GM18508 (cell line): ENCODE measurements around the gene TRIM56.
"Not testable (repeated sequence)": the region's sequence is repeated elsewhere in the genome, so short reads cannot be mapped to it uniquely, and the experiment has no call there.

ENCODE experiments used
- ATAC-seq: cut with Tn5 transposase; IDR thresholded peaks from one replicate; pipeline ENCODE4 v1.9.1; 2021; ENCODE audit warnings: moderate number of reproducible peaks; ENCODE audit not compliant: insufficient read depth, unreplicated experiment

Gene TRIM56

GRCh38 chr7:101088858-101089529 is 3.7 kb downstream of the TRIM56 start:
- no peak for ATAC-seq

GRCh38 chr7:101089876-101090275 is 4.6 kb downstream of the TRIM56 start:
- ATAC-seq, result no peak

GRCh38 chr7:101092266-101092905 is 7.1 kb downstream of the TRIM56 start:
- ATAC-seq, result not testable (repeated sequence)

- no peak for ATAC-seq
Measured at GRCh38 chr7:101093906-101094305, 8.6 kb downstream of the TRIM56 start.

GRCh38 chr7:101094376-101094775 is 9.1 kb downstream of the TRIM56 start:
- ATAC-seq, result no peak

- no peak for ATAC-seq
Measured at GRCh38 chr7:101094791-101095375, 9.6 kb downstream of the TRIM56 start.

- ATAC-seq, result no peak
Measured at GRCh38 chr7:101096331-101096956, 11.2 kb downstream of the TRIM56 start.

GRCh38 chr7:101096957-101097347 is 11.7 kb downstream of the TRIM56 start:
- no peak for ATAC-seq

GRCh38 chr7:101097561-101097960 is 12.3 kb downstream of the TRIM56 start:
- ATAC-seq, result no peak

GRCh38 chr7:101099969-101100781 is 14.9 kb downstream of the TRIM56 start:
- ATAC-seq, result no peak

- no peak for ATAC-seq
Measured at GRCh38 chr7:101100858-101101847, 15.9 kb downstream of the TRIM56 start.

- ATAC-seq, result no peak
Measured at GRCh38 chr7:101102026-101102425, 16.7 kb downstream of the TRIM56 start.

GRCh38 chr7:101103701-101104100 is 18.4 kb downstream of the TRIM56 start:
- not testable (repeated sequence) for ATAC-seq

- no peak for ATAC-seq
Measured at GRCh38 chr7:101104193-101104713, 19.0 kb downstream of the TRIM56 start.

GRCh38 chr7:101104799-101105198 is 19.5 kb downstream of the TRIM56 start:
- no peak for ATAC-seq

- not testable (repeated sequence) for ATAC-seq
Measured at GRCh38 chr7:101105248-101105647, 20.0 kb downstream of the TRIM56 start.

GRCh38 chr7:101106386-101106785 is 21.1 kb downstream of the TRIM56 start:
- no peak for ATAC-seq

- no peak for ATAC-seq
Measured at GRCh38 chr7:101108330-101108857, 23.1 kb downstream of the TRIM56 start.

GRCh38 chr7:101108961-101109360 is 23.7 kb downstream of the TRIM56 start:
- no peak for ATAC-seq
